Esophagus muscularis mucosa (tissue), 4 donors: ENCODE measurements around the gene ITGB5. TPM values are rescaled to one million over a fixed set of nuclear protein-coding genes. Genes with fewer than 3 reads are reported as not detected.
"Not testable (repeated sequence)": the region's sequence is repeated elsewhere in the genome, so short reads cannot be mapped to it uniquely, and the experiment has no call there.

Source experiments
- DNase-seq: peaks from one replicate; pipeline ENCODE4 v3.0.0-alpha.2; 2017; ENCODE audit errors: extremely low spot score
- H3K27ac ChIP-seq, 4 donors: fragments of 200-600 bp; sonication (generic); replicated peaks in 1 of 4; 1 replicate in 3 of 4; 2 replicates in 1 of 4; pipeline ENCODE4 v1.5.1; 2016 to 2019; ENCODE audit warnings: mild to moderate bottlenecking in 1 of 4
- H3K27me3 ChIP-seq, 4 donors: fragments of 200-600 bp; sonication (generic); one replicate each; pipeline versions ENCODE4 v1.5.1 to v1.6.0; 2016 to 2019
- H3K36me3 ChIP-seq, 4 donors: fragments of 200-600 bp; sonication (generic); one replicate each; pipeline ENCODE4 v1.5.1; 2016 to 2019
- H3K4me1 ChIP-seq, 4 donors: fragments of 200-600 bp; sonication (generic); one replicate each; pipeline ENCODE4 v1.5.1; 2016 to 2019
- H3K4me3 ChIP-seq, 4 donors: fragments of 200-600 bp; sonication (generic); 1 replicate in 2 of 4; 2 replicates in 2 of 4; pipeline ENCODE4 v1.5.1; 2016 to 2019; ENCODE audit warnings: mild to moderate bottlenecking in 4 of 4, moderate library complexity in 1 of 4
- H3K9me3 ChIP-seq, 4 donors: fragments of 200-600 bp; sonication (generic); 1 replicate in 3 of 4; 2 replicates in 1 of 4; pipeline ENCODE4 v1.5.1; 2016 to 2019
- EP300 ChIP-seq: sonication (generic); formaldehyde crosslinking; IDR thresholded peaks from one replicate; pipeline ENCODE4 v1.6.1; 2017; ENCODE audit warnings: antibody characterized with exemption
- POLR2A ChIP-seq: fragments of 450-650 bp; IDR thresholded peaks from one replicate; pipeline ENCODE4 v1.6.1; 2017; ENCODE audit warnings: antibody characterized with exemption, moderate library complexity, mild to moderate bottlenecking, low read depth
- POLR2AphosphoS5 ChIP-seq, 2 donors: sonication (generic); formaldehyde crosslinking; IDR thresholded peaks; one replicate each; pipeline ENCODE4 v1.6.1; 2017; ENCODE audit warnings: antibody characterized with exemption in 2 of 2
- whole genome bisulfite sequencing: methylation state at CpG from one replicate; pipeline ENCODE4 v1.1.5; 2018; 5-methylcytosine and 5-hydroxymethylcytosine counted together
- intact Hi-C: fragments of 100-400 bp; cut with DNase I; formaldehyde crosslinking; loops from one replicate; pipeline ENCODE4 v1.15.1; 2023
- total RNA-seq, 4 donors: library from RNA; depleted of rRNA; stranded (reverse); fragments of >200 nt; gene quantifications; one replicate each; pipeline versions ENCODE4 v1.1.0 to v1.2.1, GENCODE V29; 2016
- TF ChIP-seq, protein P1 (sequence below), 3 experiments: fragments of 200-600 bp in 2 of 3; fragments of 450-650 bp in 1 of 3; sonication (generic) in 2 of 3; IDR thresholded peaks; one replicate each; pipeline ENCODE4 v1.5.1; 2017 to 2019; ENCODE audit warnings: antibody characterized with exemption in 3 of 3, mild to moderate bottlenecking in 2 of 3, moderate library complexity in 1 of 3

ITGB5 gene
- total RNA-seq, 4 donors from 2014 or later = 114 to 284 (median 188) TPM

DNA sequence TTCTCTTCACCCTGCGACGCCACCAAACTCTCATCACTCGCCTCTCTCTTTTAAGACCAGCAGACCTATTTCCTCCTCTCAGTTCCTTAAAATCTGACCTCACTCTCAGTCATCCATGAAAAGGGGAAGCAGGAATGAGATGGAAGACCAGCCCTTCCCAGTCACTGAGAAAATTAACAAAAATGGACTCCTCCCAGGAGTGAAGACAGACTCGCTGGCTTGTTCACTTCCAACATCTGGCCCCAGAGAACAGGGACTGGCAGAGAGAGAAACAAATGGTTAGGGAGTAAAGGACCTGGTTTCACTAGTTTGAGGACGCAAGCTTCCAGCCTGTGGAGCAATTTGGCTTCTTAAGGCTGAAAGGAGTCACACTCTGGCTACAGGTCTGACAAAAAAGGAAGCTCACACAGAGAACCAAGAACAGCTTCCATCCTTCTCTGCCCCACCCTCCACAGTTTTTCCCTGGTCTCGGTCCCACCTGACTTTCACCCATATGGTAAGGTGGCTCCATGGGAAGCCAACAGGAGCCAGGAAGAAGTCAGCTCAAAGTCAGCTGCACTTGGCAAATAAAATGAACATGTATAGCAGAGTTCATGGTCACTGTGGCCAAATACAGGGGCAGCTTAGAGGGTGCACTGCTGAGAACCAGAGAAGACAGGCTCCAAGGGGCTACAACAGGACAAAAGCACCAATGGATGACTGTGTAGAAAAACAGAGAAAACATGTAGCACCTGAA is 57.2 kb downstream of the ITGB5 start:
- H3K4me3 ChIP-seq = no peak overlapping the region
- intact Hi-C loops = no loop called here
- H3K27me3 ChIP-seq = no peaks in the 10 kb centered on the region
- WGBS = 61% methylated on average over 5 of the region's 6 CpGs
- H3K4me1 ChIP-seq = peaks cover 64 to 84% (median 73%) of the 10 kb centered on the region in 4 donors
- no peaks in the 10 kb centered on the region for H3K9me3 ChIP-seq
- no peak for DNase-seq
- TF ChIP-seq POLR2AphosphoS5 (IDR thresholded peaks at IDR 0.05) = peak; percentile 1 to 2
- no peak for TF ChIP-seq EP300
- peaks cover 0 to 32% (median 4%) of the 10 kb centered on the region in 4 donors for H3K36me3 ChIP-seq
- peak overlapping the region; percentile 62 to 75 (median 63) for H3K27ac ChIP-seq

DNA sequence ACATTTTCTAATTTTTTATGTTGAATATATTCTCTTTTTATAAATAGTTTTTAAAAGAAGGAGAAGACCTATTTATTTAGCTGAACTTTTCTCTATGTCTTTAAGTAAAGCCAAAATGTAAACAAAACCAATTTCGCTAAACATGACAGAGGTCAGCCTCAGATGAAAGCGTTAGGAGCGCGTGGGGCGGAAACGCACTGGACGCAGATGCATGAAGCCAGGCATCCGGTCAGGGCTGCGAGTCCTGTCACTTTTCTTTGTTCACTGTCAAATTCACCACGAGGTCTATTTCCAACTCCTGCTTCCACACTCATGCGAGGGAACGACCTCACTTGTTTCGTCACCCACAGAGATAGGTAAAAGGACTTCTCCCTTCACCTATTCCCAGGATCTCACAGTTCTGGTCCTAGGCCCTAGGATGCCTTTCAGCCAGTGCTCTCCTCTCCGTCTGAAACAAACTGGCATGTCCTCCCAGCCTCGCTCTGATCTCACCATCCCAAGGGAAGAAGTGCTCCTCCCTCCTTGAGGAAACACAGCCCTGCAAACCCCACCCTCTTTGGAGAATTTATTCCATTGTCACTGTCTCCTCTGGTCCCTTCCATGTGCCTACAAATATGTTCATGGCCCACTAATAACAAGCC is 57.9 kb downstream of the ITGB5 start:
- DNase-seq = no peak
- 78% methylated on average over 15 of the region's 15 CpGs for WGBS
- H3K4me3 ChIP-seq = no peak overlapping the region
- intact Hi-C loops = no loop called here
- no peaks in the 10 kb centered on the region for H3K9me3 ChIP-seq
- peak overlapping the region; percentile 62 to 75 (median 63) for H3K27ac ChIP-seq
- peaks cover 59 to 77% (median 66%) of the 10 kb centered on the region in 4 donors for H3K4me1 ChIP-seq
- peaks cover 0 to 32% (median 4%) of the 10 kb centered on the region in 4 donors for H3K36me3 ChIP-seq
- TF ChIP-seq EP300 (no peak), POLR2AphosphoS5 (IDR thresholded peaks at IDR 0.05) (peak; percentile 19 to 39)
- TF ChIP-seq, protein P1, sequence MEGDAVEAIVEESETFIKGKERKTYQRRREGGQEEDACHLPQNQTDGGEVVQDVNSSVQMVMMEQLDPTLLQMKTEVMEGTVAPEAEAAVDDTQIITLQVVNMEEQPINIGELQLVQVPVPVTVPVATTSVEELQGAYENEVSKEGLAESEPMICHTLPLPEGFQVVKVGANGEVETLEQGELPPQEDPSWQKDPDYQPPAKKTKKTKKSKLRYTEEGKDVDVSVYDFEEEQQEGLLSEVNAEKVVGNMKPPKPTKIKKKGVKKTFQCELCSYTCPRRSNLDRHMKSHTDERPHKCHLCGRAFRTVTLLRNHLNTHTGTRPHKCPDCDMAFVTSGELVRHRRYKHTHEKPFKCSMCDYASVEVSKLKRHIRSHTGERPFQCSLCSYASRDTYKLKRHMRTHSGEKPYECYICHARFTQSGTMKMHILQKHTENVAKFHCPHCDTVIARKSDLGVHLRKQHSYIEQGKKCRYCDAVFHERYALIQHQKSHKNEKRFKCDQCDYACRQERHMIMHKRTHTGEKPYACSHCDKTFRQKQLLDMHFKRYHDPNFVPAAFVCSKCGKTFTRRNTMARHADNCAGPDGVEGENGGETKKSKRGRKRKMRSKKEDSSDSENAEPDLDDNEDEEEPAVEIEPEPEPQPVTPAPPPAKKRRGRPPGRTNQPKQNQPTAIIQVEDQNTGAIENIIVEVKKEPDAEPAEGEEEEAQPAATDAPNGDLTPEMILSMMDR (IDR thresholded peaks at IDR 0.05) = no peak
- H3K27me3 ChIP-seq = no peaks in the 10 kb centered on the region

DNA sequence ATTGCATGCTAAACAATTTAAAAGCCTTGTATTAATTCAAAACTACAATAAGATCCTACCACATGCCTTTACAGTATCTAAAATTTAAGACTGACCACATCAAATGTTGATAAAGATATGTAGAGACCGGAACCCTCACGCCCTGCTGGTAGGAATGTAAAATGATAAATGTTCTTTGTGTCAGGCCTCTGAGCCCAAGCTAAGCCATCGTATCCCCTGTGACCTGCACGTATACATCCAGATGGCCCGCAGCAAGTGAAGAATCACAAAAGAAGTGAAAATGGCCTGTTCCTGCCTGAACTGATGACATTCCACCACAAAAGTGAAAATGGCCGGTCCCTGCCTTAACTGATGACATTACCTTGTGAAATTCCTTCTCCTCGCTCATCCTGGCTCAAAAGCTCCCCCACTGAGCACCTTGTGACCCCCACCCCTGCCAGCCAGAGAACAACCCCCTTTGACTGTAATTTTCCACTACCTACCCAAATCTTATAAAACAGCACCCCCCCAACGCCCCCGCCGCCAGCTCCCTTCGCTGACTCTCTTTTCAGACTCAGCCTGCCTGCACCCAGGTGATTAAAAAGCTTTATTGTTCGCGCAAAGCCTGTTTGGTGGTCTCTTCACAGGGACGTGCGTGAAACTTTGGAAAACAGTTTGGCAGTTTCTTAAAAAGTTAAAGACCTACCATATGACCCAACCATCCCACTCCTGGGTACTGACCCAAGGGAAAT is 59.5 kb downstream of the ITGB5 start:
- H3K9me3 ChIP-seq, H3K27me3 ChIP-seq, intact Hi-C loops, H3K4me3 ChIP-seq, DNase-seq: not testable (repeated sequence)
- H3K27ac ChIP-seq = peak overlapping the region; percentile 71 to 78 (median 74)
- TF ChIP-seq, protein P1 (IDR thresholded peaks at IDR 0.05) = peak in 1 of 3 experiments; percentile 23
- peaks cover 44 to 63% (median 51%) of the 10 kb centered on the region in 4 donors for H3K4me1 ChIP-seq
- WGBS = 83% methylated on average over 15 of the region's 15 CpGs
- H3K36me3 ChIP-seq = peaks cover 0 to 32% (median 4%) of the 10 kb centered on the region in 4 donors

DNA sequence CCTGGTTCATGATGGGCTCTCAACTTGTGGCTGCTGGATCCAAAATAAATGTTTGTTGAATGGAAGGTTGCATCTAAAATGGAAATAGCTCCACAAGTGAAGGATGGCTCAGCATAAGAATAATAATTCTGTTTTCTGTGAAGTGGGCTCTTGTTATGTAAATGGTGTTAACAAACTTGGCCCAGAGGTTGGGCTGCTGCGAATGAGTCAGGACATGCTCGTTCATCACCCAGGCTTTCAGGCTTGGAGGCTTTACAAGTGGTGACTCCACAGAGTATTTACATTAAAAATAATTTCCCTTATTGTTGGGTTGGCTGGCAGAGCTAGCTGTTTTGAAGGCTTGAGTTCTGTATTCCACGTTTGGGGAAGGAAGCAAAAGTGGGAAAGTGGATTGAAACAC is 60.5 kb downstream of the ITGB5 start:
- H3K27ac ChIP-seq = peak overlapping the region; percentile 71 to 78 (median 74)
- 17% methylated on average over 3 of the region's 3 CpGs for WGBS
- H3K9me3 ChIP-seq = no peaks in the 10 kb centered on the region
- TF ChIP-seq POLR2A (no peak), POLR2AphosphoS5 (IDR thresholded peaks at IDR 0.05) (peak; percentile 72 to 75), EP300 (no peak)
- intact Hi-C loops = no loop called here
- DNase-seq = no peak
- no peaks in the 10 kb centered on the region for H3K27me3 ChIP-seq
- H3K4me3 ChIP-seq = no peak overlapping the region
- H3K36me3 ChIP-seq = peaks cover 0 to 25% (median 2%) of the 10 kb centered on the region in 4 donors
- peaks cover 36 to 56% (median 45%) of the 10 kb centered on the region in 4 donors for H3K4me1 ChIP-seq

DNA sequence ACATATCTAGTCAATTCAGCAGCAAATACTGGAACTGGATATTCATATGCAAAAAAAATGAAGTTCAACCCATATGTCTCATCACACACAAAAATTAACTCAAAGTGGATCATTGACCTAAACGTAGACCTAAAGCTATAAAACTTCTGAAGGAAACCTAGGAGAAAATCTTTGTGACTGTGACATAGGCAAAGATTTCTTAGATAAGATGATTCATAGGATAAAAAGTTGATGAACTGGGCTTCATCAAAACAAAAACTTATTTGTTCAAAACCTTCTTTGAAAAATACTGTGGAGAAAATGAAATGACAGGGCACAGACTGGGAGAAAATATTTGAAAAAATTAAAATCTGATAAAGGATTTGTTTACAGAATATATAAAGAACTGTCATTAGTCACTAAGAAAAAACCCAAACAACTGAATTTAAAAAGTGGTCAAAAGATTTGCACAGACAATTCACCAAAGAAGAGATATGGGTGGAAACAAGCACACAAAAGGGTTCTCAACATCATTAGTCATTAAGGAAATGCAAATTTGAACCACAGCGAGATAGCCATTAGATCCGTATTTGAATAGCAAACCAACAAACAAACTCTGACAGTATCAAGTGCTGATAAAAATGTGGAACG is 62.8 kb downstream of the ITGB5 start:
- TF ChIP-seq POLR2AphosphoS5 (IDR thresholded peaks at IDR 0.05) (no peak), POLR2A (no peak), EP300 (no peak)
- TF ChIP-seq, protein P1 (IDR thresholded peaks at IDR 0.05) = no peak
- no peak overlapping the region for H3K4me3 ChIP-seq
- no peak for DNase-seq
- H3K4me1 ChIP-seq = peaks cover 13 to 37% (median 28%) of the 10 kb centered on the region in 4 donors
- no peak overlapping the region for H3K27ac ChIP-seq
- H3K27me3 ChIP-seq = no peaks in the 10 kb centered on the region
- WGBS = 95% methylated on average over 4 of the region's 4 CpGs
- H3K36me3 ChIP-seq = peaks cover 0 to 30% (median 12%) of the 10 kb centered on the region in 4 donors
- no peaks in the 10 kb centered on the region for H3K9me3 ChIP-seq
- intact Hi-C loops = no loop called here
